ENCODE measurements around the gene PIK3CB.
"Not testable (repeated sequence)": the region's sequence is repeated elsewhere in the genome, so short reads cannot be mapped to it uniquely, and the experiment has no call there.

PIK3CB gene

DNA sequence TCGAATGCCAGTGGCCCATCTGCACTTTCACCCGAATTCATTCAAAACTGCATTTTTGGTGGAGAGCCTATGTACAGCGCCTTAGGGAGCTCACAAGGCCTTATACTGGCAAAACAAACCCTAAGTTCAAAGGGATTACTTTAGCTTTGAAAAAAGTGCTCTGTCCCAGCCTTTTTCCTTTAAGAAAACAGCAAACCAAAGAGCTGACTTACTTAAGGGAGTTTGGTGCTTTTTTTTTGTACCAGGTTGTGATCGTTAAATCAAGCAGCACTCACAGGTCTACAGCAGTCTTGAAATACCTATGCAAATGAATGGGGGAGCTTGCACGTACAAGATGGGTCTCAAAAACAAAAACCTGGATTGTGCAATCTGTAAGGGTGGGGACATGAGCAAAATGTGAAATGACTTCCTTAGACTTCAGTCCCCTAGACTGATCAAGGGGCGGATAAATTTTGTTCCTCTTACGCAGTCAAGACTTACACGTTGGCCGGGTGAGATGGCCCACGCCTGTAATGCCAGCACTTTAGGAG, 11.6 kb upstream of the PIK3CB start:
- DNase-seq, result no peak

DNA sequence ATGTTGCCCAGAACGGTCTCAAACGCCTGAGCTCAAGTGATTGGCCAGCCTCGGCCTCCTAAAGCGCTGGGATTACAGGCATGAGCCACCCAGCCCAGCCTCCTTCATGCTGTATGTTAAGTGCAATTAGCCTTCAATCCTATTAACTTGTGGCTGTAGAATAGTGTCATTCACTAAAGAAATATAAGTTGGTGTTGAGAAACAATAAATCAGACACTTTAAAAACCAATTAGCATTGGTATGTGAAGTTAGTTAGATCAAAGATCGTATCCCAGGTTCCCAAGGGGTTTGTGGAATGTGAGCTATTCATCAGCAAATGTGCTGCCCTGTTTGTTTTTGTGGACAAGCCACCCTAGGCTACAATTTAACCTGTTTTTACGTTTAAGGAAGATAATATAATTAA, 11.0 kb upstream of the PIK3CB start:
- DNase-seq, result no peak

DNA sequence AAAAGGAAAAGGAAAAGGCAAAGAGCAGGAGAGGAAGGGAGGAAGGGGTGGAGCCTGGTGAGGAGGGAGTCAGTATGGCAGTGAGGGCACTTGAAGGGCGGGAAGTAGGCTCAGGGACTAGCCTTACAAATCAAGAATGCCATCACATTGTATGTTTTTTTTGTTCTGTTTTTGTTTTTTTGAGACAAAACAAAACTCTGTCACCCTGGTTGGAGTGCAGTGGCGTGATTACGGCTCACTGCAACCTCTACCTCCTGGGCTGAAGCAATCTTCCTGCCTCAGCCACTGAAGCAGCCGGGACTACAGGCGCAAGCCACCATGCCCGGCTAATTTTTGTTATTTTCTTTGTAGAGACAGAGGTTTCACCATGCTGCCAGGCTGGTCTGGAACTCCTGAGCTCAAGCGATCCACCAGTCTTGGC, 10.5 kb upstream of the PIK3CB start:
- DNase-seq, result no peak

DNA sequence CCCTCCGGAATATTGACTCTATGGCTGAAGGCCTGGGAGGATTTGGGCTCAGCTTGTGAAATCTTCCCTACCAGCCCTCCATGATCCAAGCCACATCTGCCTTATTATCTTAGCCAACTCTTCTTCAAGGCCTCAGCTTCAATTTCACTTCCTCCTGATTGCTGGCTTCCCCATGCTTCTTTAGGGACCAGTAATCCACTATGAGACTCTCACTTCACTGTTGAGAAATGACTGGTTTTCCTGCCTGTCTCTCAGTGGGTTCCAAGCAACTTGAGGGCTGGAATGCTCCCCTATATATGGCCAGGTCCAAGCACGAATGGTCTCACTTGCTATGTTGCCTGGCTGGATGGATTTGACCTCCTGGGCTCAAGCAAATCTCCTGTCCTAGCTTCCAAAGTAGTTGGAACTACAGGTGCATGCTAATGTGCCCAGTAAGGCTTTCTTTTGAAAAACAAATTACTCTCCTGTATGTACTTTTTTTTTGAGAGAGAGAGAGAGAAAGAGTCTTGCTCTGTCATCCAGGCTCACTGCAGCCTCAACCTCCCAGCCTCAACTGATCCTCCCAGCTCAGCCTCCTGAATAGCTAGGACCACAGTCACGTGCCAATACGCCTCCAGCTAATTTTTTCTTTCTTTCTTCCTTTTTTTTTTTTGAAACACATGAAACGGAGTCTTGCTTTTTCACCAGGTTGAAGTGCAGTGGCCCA, 7.9 kb upstream of the PIK3CB start:
- no peak for DNase-seq

GRCh38 chr3:138838385-138838784, 3.7 kb upstream of the PIK3CB start:
- DNase-seq, result not testable (repeated sequence)

DNA sequence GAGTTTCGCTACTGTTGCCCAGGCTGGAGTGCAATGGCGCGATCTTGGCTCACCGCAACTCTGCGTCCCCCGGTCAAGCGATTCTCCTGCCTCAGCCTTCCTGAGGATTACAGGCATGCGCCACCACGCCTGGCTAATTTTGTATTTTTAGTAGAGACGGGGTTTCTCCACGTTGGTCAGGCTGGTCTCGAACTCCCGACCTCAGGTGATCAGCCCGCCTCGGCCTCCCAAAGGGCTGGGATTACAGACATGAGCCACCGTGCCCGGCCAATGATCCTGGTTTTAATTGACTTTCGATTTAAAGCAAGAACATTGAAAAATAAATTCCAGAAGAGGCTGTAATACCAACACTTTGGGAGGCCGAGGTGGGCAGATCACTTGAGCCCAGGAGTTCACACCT, 1.1 kb upstream of the PIK3CB start:
- not testable (repeated sequence) for DNase-seq

- DNase-seq, result no peak
These were observed 649 bp upstream of the PIK3CB start for GRCh38 chr3:138835397-138835757.

- peak; percentile 45 for DNase-seq
These were observed 681 bp downstream of the PIK3CB start for GRCh38 chr3:138833899-138834595.

- not testable (repeated sequence) for DNase-seq
These were observed 2.2 kb downstream of the PIK3CB start for GRCh38 chr3:138832473-138833057.

DNA sequence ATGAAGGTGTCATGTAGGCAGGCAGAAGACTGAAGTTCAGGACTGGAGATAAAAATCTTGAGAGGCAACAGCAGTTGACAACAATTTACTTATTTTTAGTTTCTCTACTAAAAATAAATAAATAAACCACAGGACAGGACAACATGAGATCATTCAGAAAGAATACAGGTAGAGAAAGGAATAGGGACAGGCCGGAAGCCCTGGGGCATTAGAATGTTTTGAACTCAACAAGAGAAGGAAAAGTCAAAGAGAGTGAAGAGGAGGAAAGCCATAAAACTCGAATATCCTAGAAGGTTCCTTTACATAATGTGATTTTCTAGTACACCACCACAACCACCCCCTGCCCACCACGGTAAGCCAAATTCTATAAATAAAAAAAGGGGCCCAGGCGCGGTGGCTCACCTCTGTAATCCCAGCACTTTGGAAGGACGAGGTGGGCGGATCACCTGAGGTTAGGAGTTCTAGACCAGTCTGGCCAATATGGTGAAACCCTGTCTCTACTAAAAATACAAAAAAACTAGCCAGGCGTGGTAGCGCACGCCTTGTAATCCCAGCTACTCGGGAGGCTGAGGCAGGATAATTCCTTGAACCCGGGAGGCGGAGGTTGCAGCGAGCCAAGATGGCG, 4.7 kb downstream of the PIK3CB start:
- DNase-seq, result no peak

- DNase-seq, result no peak
These were observed 5.6 kb downstream of the PIK3CB start for GRCh38 chr3:138829097-138829496.

GRCh38 chr3:138827222-138827621, 7.5 kb downstream of the PIK3CB start:
- DNase-seq, result no peak

DNA sequence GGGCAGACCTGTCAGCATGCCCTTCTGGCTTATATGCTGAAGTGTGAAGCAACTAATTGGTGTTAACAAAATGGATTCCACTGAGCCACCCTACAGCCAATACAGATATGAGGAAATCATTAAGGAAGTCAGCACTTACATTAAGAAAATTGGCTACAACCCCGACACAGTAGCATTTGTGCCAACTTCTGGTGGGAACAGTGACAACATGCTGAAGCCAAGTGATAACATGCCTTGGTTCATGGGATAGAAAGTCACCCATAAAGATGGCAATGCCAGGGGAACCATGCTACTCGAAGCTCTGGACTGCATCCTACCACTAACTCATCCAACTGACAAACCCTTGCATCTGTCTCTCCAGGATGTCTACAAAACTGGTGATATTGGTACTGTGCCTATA, 9.4 kb downstream of the PIK3CB start:
- no peak for DNase-seq

DNA sequence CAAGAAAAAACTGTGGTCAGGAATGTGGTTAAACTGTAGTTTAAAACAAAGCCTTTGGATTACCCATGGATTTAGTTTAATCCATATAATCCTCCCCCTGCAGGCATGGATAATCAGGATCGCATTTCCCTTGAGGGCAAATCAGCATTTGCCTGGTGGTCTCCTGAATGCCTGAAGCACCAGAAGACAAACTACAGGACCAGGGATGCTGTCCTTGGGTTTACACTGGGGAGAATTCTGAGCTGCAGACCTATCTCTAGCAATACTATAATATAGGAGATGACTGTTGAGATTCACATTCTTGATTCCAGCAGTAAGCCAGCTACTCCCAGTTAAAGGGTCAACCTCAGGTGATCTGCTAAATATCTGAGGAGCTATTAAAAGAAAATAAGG, 10.6 kb downstream of the PIK3CB start:
- DNase-seq, result no peak

- not testable (repeated sequence) for DNase-seq
These were observed 14.3 kb downstream of the PIK3CB start for GRCh38 chr3:138820379-138820778.

DNA sequence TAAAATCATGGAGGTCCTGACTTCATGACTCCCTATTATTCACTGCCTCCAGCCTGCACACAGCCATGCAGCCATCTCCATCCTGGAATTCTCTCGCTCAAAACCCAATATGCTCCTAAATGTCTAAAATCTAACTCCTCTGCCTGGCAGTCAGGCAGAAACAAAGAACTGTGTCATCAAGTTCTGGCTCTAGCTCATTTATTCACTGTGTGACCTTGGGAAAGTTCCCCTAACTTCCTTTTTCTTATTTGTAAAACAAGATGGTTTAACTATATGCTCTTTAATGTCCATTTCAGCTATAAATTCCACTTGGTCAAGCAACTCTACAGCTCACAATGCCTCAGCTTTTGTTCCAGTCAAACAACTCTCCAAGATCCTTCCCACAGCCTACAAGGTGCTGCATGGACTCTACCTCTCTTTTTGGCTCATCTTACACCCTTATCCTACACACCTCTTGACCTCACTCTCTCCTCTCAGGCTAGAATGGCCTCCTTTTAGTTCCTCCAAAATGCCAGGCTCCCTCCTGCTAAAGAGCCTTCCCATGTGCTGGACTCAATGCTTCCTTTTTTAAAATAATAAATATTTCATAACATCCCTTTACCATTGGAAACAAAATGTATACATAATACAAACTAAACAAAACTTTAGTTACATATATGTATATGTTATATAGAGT, 16.4 kb downstream of the PIK3CB start:
- no peak for DNase-seq

GRCh38 chr3:138817695-138818094, 17.0 kb downstream of the PIK3CB start:
- no peak for DNase-seq

- DNase-seq, result no peak
These were observed 21.9 kb downstream of the PIK3CB start for GRCh38 chr3:138812806-138813205.

- no peak for DNase-seq
These were observed 25.1 kb downstream of the PIK3CB start for GRCh38 chr3:138809500-138810256.

- no peak for DNase-seq
These were observed 28.2 kb downstream of the PIK3CB start for GRCh38 chr3:138806376-138807080.

DNA sequence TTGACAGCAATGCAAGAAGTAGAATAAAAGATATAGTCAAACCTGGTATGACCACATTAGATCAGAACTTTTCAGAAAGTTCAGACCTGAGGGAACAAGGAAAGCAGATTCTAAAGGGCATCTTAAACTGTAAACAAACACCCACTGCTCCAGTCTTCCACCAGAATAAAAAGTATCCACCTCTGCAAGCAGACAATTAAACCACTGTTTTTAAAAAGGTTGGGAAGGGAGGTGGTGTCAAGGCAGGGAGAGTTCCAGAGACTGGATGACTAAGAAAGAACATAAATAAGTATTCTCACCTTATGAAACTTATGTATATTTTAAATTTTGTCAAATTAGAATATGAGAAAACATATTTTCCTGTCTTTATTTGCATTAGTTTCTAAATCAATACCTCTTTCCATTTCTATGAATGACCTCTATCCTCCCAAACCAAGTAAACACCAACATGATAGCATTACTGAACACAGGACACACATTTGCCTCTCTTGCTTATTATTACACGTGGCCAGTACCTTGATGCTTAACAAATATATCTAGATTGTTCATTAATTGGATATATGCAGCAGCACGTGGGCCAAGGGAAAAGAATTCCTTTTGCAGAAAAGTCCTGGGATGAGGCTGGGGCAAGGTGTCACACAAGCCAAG, 31.6 kb downstream of the PIK3CB start:
- no peak for DNase-seq

Data from 8988T (cell line).